ENCODE data around the gene ARHGEF33.

DNA sequence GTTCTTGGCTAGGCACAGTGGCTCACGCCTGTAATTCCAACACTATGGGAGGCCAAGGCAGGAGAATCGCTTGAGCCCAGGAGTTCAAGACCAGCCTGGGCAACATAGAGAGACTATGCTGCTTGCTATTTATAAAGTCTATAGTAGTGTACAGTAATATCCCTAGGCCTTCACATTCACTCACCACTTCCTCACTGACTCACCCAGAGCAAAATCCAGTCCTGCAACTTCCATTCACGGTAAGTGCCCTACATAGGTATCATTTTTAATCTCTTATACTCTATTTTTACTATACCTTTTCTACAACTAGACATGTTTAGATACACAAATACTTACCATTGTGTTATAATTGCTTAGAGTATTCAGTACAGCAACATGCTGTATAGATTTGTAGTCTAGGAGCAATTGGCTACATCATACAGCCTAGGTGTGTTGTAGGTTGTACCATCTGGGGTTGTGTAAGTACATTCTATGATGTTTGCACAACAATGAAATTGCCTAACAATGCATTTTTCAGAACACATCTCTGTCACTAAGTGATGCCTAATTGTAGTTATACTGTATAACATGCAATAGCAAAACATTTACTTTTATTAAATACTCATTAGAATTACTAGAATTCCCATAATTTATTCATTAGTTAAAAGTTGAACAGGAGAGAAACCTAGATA is 22.8 kb upstream of the ARHGEF33 start:
- TF ChIP-seq POLR2AphosphoS5 (IDR thresholded peaks at IDR 0.05; ENCODE audit: low read depth, low read length) (no peak), CTCF (IDR thresholded peaks at IDR 0.05 in 2 of 3, conservative IDR thresholded peaks at IDR 0.05 in 1 of 3; ENCODE audit: borderline replicate concordance in 1 of 3, insufficient read depth in 1 of 3, low read depth in 2 of 3, low read length in 2 of 3) (no peak), ZBTB33 (IDR thresholded peaks at IDR 0.05; ENCODE audit: extremely low read depth, insufficient replicate concordance, low read length) (no peak), EGR1 (IDR thresholded peaks at IDR 0.05; ENCODE audit: low read depth) (no peak), EZH2 (IDR thresholded peaks at IDR 0.05) (no peak), TCF7L2 (IDR thresholded peaks at IDR 0.05; ENCODE audit: borderline replicate concordance, extremely low read depth, insufficient read depth, insufficient read length) (no peak), RAD21 (IDR thresholded peaks at IDR 0.05; ENCODE audit: low read depth) (no peak), POLR2A (IDR thresholded peaks at IDR 0.05; ENCODE audit: borderline replicate concordance, extremely low read depth, insufficient read depth, insufficient read length) (no peak), YY1 (IDR thresholded peaks at IDR 0.05; ENCODE audit: extremely low read depth, insufficient replicate concordance, low read depth, low read length) (no peak), SIN3A (IDR thresholded peaks at IDR 0.05; ENCODE audit: low read depth) (no peak), CEBPB (IDR thresholded peaks at IDR 0.05; ENCODE audit: low read depth) (no peak)
- TF ChIP-seq, protein P1, sequence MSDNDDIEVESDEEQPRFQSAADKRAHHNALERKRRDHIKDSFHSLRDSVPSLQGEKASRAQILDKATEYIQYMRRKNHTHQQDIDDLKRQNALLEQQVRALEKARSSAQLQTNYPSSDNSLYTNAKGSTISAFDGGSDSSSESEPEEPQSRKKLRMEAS (IDR thresholded peaks at IDR 0.05): no peak

All from HCT116 (cell line).